Immature natural killer cell (primary cell): ENCODE measurements around the gene AKAP8L. TPM values are rescaled to one million over a fixed set of nuclear protein-coding genes. Genes with fewer than 3 reads are reported as not detected.

Experiments
- DNase-seq, 3 donors: peaks; one replicate each; pipeline ENCODE4 v3.0.0; 2022; ENCODE audit warnings: mixed read lengths in 1 of 3
- H3K27ac Mint-ChIP-seq, 6 donors: one replicate each; pipeline ENCODE4 v1.8.0; 2020; ENCODE audit warnings: mixed read lengths in 6 of 6, mild to moderate bottlenecking in 5 of 6, inconsistent platforms in 4 of 6, moderate library complexity in 3 of 6
- H3K27me3 Mint-ChIP-seq, 3 donors: one replicate each; pipeline ENCODE4 v1.8.0; 2020 to 2021; ENCODE audit warnings: low read depth in 3 of 3, mild to moderate bottlenecking in 3 of 3, mixed read lengths in 3 of 3, moderate library complexity in 3 of 3, inconsistent platforms in 1 of 3
- H3K36me3 Mint-ChIP-seq, 3 donors: one replicate each; pipeline ENCODE4 v1.8.0; 2020; ENCODE audit warnings: mixed read lengths in 3 of 3, inconsistent platforms in 2 of 3, mild to moderate bottlenecking in 2 of 3
- H3K4me1 Mint-ChIP-seq, 2 donors: one replicate each; pipeline ENCODE4 v1.8.0; 2020; ENCODE audit warnings: inconsistent platforms in 2 of 2, mild to moderate bottlenecking in 2 of 2, mixed read lengths in 2 of 2, moderate library complexity in 1 of 2
- H3K4me3 Mint-ChIP-seq, 5 donors: one replicate each; pipeline ENCODE4 v1.8.0; 2020; ENCODE audit warnings: mild to moderate bottlenecking in 5 of 5, mixed read lengths in 5 of 5, inconsistent platforms in 3 of 5, moderate library complexity in 3 of 5
- H3K9me3 Mint-ChIP-seq, 6 donors: one replicate each; pipeline ENCODE4 v1.8.0; 2020; ENCODE audit warnings: mild to moderate bottlenecking in 6 of 6, mixed read lengths in 6 of 6, inconsistent platforms in 4 of 6, moderate library complexity in 3 of 6
- polyA plus RNA-seq, 3 donors: library from polyadenylated mRNA; unstranded; fragments of 300-500 nt; fragmentation: Illumina TruSeq; gene quantifications; one replicate each; pipeline ENCODE4 v1.2.3, GENCODE V29; 2021

Gene AKAP8L
- polyA plus RNA-seq, 3 donors from 2014 or later: 28.4 to 58.5 (median 29.6) TPM

GRCh38 chr19:15444505-15445226 is 25.9 kb upstream of the AKAP8L start:
- no peak overlapping the region for H3K27ac Mint-ChIP-seq
- H3K4me1 Mint-ChIP-seq: peaks cover 7 to 8% of the 10 kb centered on the region in 2 donors
- DNase-seq: no peak
- peaks cover 0 to 2% (median 0%) of the 10 kb centered on the region in 3 donors for H3K27me3 Mint-ChIP-seq
- no peaks in the 10 kb centered on the region for H3K9me3 Mint-ChIP-seq
- peaks cover 0 to 3% (median 3%) of the 10 kb centered on the region in 3 donors for H3K36me3 Mint-ChIP-seq
- no peak overlapping the region for H3K4me3 Mint-ChIP-seq

GRCh38 chr19:15443838-15444237 is 25.1 kb upstream of the AKAP8L start:
- Mint-ChIP-seq H3K4me3 (no peak overlapping the region), H3K27me3 (peaks cover 0 to 2% (median 0%) of the 10 kb centered on the region in 3 donors), H3K4me1 (peaks cover 6 to 7% of the 10 kb centered on the region in 2 donors), H3K9me3 (no peaks in the 10 kb centered on the region), H3K27ac (no peak overlapping the region), H3K36me3 (peaks cover 0 to 3% (median 3%) of the 10 kb centered on the region in 3 donors)
- DNase-seq: no peak

- peak overlapping the region in 1 of 6 donors; percentile 37 for H3K27ac Mint-ChIP-seq
Measured at GRCh38 chr19:15443325-15443724, 24.5 kb upstream of the AKAP8L start.

GRCh38 chr19:15442142-15442920 is 23.5 kb upstream of the AKAP8L start:
- Mint-ChIP-seq H3K27me3 (peaks cover 0 to 2% (median 0%) of the 10 kb centered on the region in 3 donors), H3K4me1 (no peaks in the 10 kb centered on the region), H3K4me3 (no peak overlapping the region), H3K9me3 (no peaks in the 10 kb centered on the region), H3K36me3 (peaks cover 0 to 3% (median 3%) of the 10 kb centered on the region in 3 donors), H3K27ac (no peak overlapping the region)
- no peak for DNase-seq

More at GRCh38 chr19:15443325-15443724, 24.5 kb upstream of the AKAP8L start:
- Mint-ChIP-seq H3K27me3 (no peaks in the 10 kb centered on the region), H3K36me3 (peaks cover 0 to 3% (median 3%) of the 10 kb centered on the region in 3 donors), H3K4me1 (peaks cover under 1 to 1% of the 10 kb centered on the region in 2 donors), H3K4me3 (no peak overlapping the region), H3K9me3 (no peaks in the 10 kb centered on the region)
- DNase-seq: no peak

GRCh38 chr19:15441317-15441716 is 22.5 kb upstream of the AKAP8L start:
- DNase-seq: no peak
- no peaks in the 10 kb centered on the region for H3K4me1 Mint-ChIP-seq
- H3K9me3 Mint-ChIP-seq: no peaks in the 10 kb centered on the region
- no peak overlapping the region for H3K4me3 Mint-ChIP-seq
- no peaks in the 10 kb centered on the region for H3K36me3 Mint-ChIP-seq
- H3K27ac Mint-ChIP-seq: no peak overlapping the region
- peaks cover 0 to 2% (median 0%) of the 10 kb centered on the region in 3 donors for H3K27me3 Mint-ChIP-seq

- Mint-ChIP-seq H3K36me3 (no peaks in the 10 kb centered on the region), H3K27me3 (peaks cover 0 to 2% (median 0%) of the 10 kb centered on the region in 3 donors), H3K27ac (no peak overlapping the region), H3K4me3 (no peak overlapping the region), H3K4me1 (no peaks in the 10 kb centered on the region), H3K9me3 (no peaks in the 10 kb centered on the region)
- DNase-seq: no peak
Measured at GRCh38 chr19:15439821-15440641, 21.2 kb upstream of the AKAP8L start.

GRCh38 chr19:15439078-15439799 is 20.5 kb upstream of the AKAP8L start:
- no peaks in the 10 kb centered on the region for H3K36me3 Mint-ChIP-seq
- H3K4me3 Mint-ChIP-seq: no peak overlapping the region
- peaks cover 0 to 2% (median 0%) of the 10 kb centered on the region in 3 donors for H3K27me3 Mint-ChIP-seq
- DNase-seq: no peak
- H3K4me1 Mint-ChIP-seq: no peaks in the 10 kb centered on the region
- no peaks in the 10 kb centered on the region for H3K9me3 Mint-ChIP-seq
- H3K27ac Mint-ChIP-seq: no peak overlapping the region

- H3K9me3 Mint-ChIP-seq: no peaks in the 10 kb centered on the region
- H3K27ac Mint-ChIP-seq: no peak overlapping the region
- H3K27me3 Mint-ChIP-seq: peaks cover 0 to 2% (median 0%) of the 10 kb centered on the region in 3 donors
- no peaks in the 10 kb centered on the region for H3K36me3 Mint-ChIP-seq
- H3K4me1 Mint-ChIP-seq: peaks cover under 1 to 2% of the 10 kb centered on the region in 2 donors
- no peak for DNase-seq
- no peak overlapping the region for H3K4me3 Mint-ChIP-seq
Measured at GRCh38 chr19:15438577-15438976, 19.8 kb upstream of the AKAP8L start.

- no peak for DNase-seq
- Mint-ChIP-seq H3K27me3 (peaks cover 0 to 4% (median under 1%) of the 10 kb centered on the region in 3 donors), H3K36me3 (no peaks in the 10 kb centered on the region), H3K9me3 (no peaks in the 10 kb centered on the region), H3K4me3 (no peak overlapping the region), H3K27ac (no peak overlapping the region), H3K4me1 (peaks cover 6% of the 10 kb centered on the region in 2 donors)
Measured at GRCh38 chr19:15438124-15438496, 19.3 kb upstream of the AKAP8L start.

- no peaks in the 10 kb centered on the region for H3K36me3 Mint-ChIP-seq
- H3K9me3 Mint-ChIP-seq: no peaks in the 10 kb centered on the region
- peaks cover 0 to 6% (median 3%) of the 10 kb centered on the region in 3 donors for H3K27me3 Mint-ChIP-seq
- no peak for DNase-seq
- peak overlapping the region in 1 of 6 donors; percentile 6 for H3K27ac Mint-ChIP-seq
- H3K4me3 Mint-ChIP-seq: no peak overlapping the region
- H3K4me1 Mint-ChIP-seq: peaks cover 9% of the 10 kb centered on the region in 2 donors
Measured at GRCh38 chr19:15437355-15438123, 18.8 kb upstream of the AKAP8L start.

GRCh38 chr19:15436826-15437110 is 18.0 kb upstream of the AKAP8L start:
- Mint-ChIP-seq H3K9me3 (no peaks in the 10 kb centered on the region), H3K4me3 (no peak overlapping the region), H3K27ac (no peak overlapping the region), H3K27me3 (peaks cover 0 to 6% (median 5%) of the 10 kb centered on the region in 3 donors), H3K36me3 (no peaks in the 10 kb centered on the region), H3K4me1 (peaks cover 12 to 13% of the 10 kb centered on the region in 2 donors)
- no peak for DNase-seq

GRCh38 chr19:15436012-15436825 is 17.4 kb upstream of the AKAP8L start:
- Mint-ChIP-seq H3K9me3 (no peaks in the 10 kb centered on the region), H3K4me1 (peaks cover 18% of the 10 kb centered on the region in 2 donors), H3K27ac (no peak overlapping the region), H3K27me3 (peaks cover 0 to 8% (median 6%) of the 10 kb centered on the region in 3 donors), H3K36me3 (no peaks in the 10 kb centered on the region), H3K4me3 (no peak overlapping the region)
- DNase-seq: no peak
